HepG2 (cell line): Measurements from ENCODE around the gene SEC16A. TPM values are rescaled to one million over a fixed set of nuclear protein-coding genes. Genes with fewer than 3 reads are reported as not detected.

Experiments used
- ELF1 ChIP-seq: sonication (generic); formaldehyde crosslinking; IDR thresholded peaks from 2 replicates; pipeline ENCODE4 v1.4.0; 2020; ENCODE audit warnings: missing genetic modification reagents
- ETV5 ChIP-seq: IDR thresholded peaks from 2 replicates; pipeline ENCODE4 v1.6.1; 2018; ENCODE audit warnings: missing biosample characterization, missing genetic modification reagents, inconsistent platforms, borderline replicate concordance
- JUND ChIP-seq: sonication (generic); formaldehyde crosslinking; IDR thresholded peaks from 2 replicates; pipeline ENCODE4 v1.8.0; 2022; ENCODE audit warnings: mild to moderate bottlenecking, missing genetic modification reagents
- KDM3A ChIP-seq: IDR thresholded peaks from 2 replicates; pipeline ENCODE4 v1.6.1; 2018; ENCODE audit warnings: low read depth, missing compliant biosample characterization
- MXI1 ChIP-seq: IDR thresholded peaks from 3 replicates; pipeline ENCODE4 v1.6.1; 2012; ENCODE audit warnings: low read depth, low read length, inconsistent platforms, borderline replicate concordance
- NFKBIZ ChIP-seq: IDR thresholded peaks from 2 replicates; pipeline ENCODE4 v1.6.1; 2018; ENCODE audit warnings: missing genetic modification reagents, missing compliant biosample characterization
- RCOR2 ChIP-seq: IDR thresholded peaks from 2 replicates; pipeline ENCODE4 v1.6.1; 2016; ENCODE audit warnings: missing biosample characterization, missing genetic modification reagents
- SOX6 ChIP-seq, 2 experiments: fragments of 450-650 bp in 1 of 2; sonication (generic) in 1 of 2; formaldehyde crosslinking in 1 of 2; IDR thresholded peaks; 2 replicates each; pipeline versions ENCODE4 v1.4.0 to v1.6.1; 2017 to 2020; ENCODE audit warnings: antibody characterized with exemption in 1 of 2, mild to moderate bottlenecking in 1 of 2, missing genetic modification reagents in 1 of 2
- SP4 ChIP-seq: sonication (generic); formaldehyde crosslinking; IDR thresholded peaks from 2 replicates; pipeline ENCODE4 v1.8.1; 2023; ENCODE audit warnings: mild to moderate bottlenecking, missing genetic modification reagents
- ZBTB21 ChIP-seq: sonication (generic); formaldehyde crosslinking; IDR thresholded peaks from 2 replicates; pipeline ENCODE4 v1.4.0; 2020; ENCODE audit warnings: missing genetic modification reagents
- ZBTB37 ChIP-seq: sonication (generic); formaldehyde crosslinking; IDR thresholded peaks from 2 replicates; pipeline ENCODE4 v1.4.0; 2020; ENCODE audit warnings: mild to moderate bottlenecking, missing genetic modification reagents
- ZBTB42 ChIP-seq: sonication (generic); formaldehyde crosslinking; IDR thresholded peaks from 2 replicates; pipeline ENCODE4 v1.5.0; 2020; ENCODE audit warnings: mild to moderate bottlenecking, missing genetic modification reagents
- ZIK1 ChIP-seq: sonication (generic); formaldehyde crosslinking; IDR thresholded peaks from 2 replicates; pipeline ENCODE4 v1.5.0; 2020; ENCODE audit warnings: mild to moderate bottlenecking, low read depth, missing genetic modification reagents, borderline replicate concordance
- polyA plus RNA-seq, 8 experiments: library from polyadenylated mRNA; depleted of rRNA in 3 of 8; stranded (reverse) in 7 of 8; unstranded in 1 of 8; fragments of >200 nt; fragmentation: Illumina TruSeq in 4 of 8; extraction: Trizol in 4 of 8; gene quantifications; 2 replicates each; pipeline versions ENCODE4 v1.2.1 to v1.2.3, GENCODE V29; 2011 to 2016; ENCODE audit warnings: low read depth in 4 of 8, missing spikeins in 1 of 8, mixed read lengths in 1 of 8; ENCODE audit not compliant: insufficient read depth in 1 of 8
- total RNA-seq, 5 experiments: library from RNA; depleted of rRNA; stranded (reverse); fragments of >200 nt; fragmentation: Illumina TruSeq; extraction: Trizol; gene quantifications; 2 replicates each; pipeline ENCODE4 v1.2.3, GENCODE V29; 2016; ENCODE audit warnings: low read depth in 1 of 5
- TF ChIP-seq, protein P1 (sequence below): sonication (generic); formaldehyde crosslinking; IDR thresholded peaks from 2 replicates; pipeline ENCODE4 v1.9.0; 2021; ENCODE audit warnings: missing genetic modification reagents, mild to moderate bottlenecking, borderline replicate concordance
- TF ChIP-seq, protein P2 (sequence below): sonication (generic); formaldehyde crosslinking; IDR thresholded peaks from 2 replicates; pipeline ENCODE4 v1.8.0; 2022; ENCODE audit warnings: low read depth, missing genetic modification reagents
- TF ChIP-seq, protein P3 (sequence below): sonication (generic); formaldehyde crosslinking; IDR thresholded peaks from 2 replicates; pipeline ENCODE4 v1.4.0; 2020; ENCODE audit warnings: missing genetic modification reagents
- TF ChIP-seq, protein P4 (sequence below): sonication (generic); formaldehyde crosslinking; IDR thresholded peaks from 2 replicates; pipeline ENCODE4 v1.4.0; 2020; ENCODE audit warnings: missing genetic modification reagents
- TF ChIP-seq, protein P5 (sequence below): sonication (generic); formaldehyde crosslinking; conservative IDR thresholded peaks from 2 replicates; pipeline ENCODE4 v1.8.1; 2023; ENCODE audit warnings: missing genetic modification reagents

The SEC16A gene
- total and polyA plus RNA-seq, 2 of the 13 experiments (the other 11 are each of a cell fraction or from before 2014, with no cell fraction given): 15.9 to 18.9 TPM

DNA sequence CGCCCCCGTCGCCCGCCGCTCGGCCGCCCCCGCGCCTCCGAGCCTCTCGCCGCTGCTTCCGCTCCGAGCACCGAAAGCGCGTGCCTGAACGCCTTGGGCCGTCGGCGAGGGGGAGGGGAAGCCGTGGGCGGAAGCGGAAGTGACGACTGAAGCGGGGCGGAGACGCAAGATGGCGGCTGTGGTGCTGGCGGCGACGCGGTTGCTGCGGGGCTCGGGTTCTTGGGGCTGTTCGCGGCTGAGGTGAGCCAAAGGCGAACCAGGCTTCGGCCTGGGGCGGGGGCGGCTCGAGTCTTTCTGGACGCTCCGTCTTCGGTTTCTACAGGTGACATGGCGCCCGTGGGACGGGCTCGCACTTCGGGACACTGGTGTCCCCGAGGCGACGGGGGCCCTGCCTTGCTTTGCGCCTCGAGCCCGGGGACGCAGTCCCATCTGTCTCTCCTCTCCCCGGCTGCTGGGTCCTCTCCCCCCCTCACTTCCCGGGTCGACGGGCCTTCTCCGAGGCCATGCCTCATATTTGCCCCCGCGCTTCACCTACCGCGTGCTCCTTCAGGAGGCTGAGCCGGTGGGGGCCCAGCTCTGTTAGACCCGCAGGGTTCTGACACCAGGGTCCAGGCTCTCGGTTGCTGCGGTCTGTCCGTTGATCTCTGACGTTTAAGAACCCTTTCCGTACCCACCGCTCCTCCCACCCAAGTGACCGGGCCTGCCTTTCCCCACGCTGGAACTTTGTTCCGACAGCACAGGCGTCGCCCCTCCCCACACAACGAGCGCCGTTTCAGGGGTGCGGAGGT, 72.1 kb downstream of the SEC16A start, which contains the start of the genes ENTR1 and PMPCA (continued):
- TF ChIP-seq MXI1 (peak; percentile 87; the same call in 1 of the 3 replicates), ZIK1 (CRISPR knock-in tag) (peak; percentile 90; the same call in 1 of the 2 replicates), ETV5 (CRISPR knock-in tag) (peak; percentile 95), RCOR2 (no peak), NFKBIZ (peak; percentile 57; the same call in 1 of the 2 replicates), SOX6 (IDR thresholded peaks at IDR 0.05) (no peak), SOX6 (CRISPR knock-in tag; IDR thresholded peaks at IDR 0.05) (peak; percentile 39), ZBTB37 (no peak), KDM3A (peak; percentile 75; the same call in 1 of the 2 replicates), ELF1 (CRISPR knock-in tag) (peak; percentile 90), JUND (CRISPR knock-in tag) (no peak), ZBTB42 (CRISPR knock-in tag) (peak; percentile 55; the same call in 1 of the 2 replicates), ZBTB21 (peak; percentile 30; the same call in 1 of the 2 replicates), SP4 (CRISPR knock-in tag) (peak; percentile 78)
- TF ChIP-seq, protein P1, sequence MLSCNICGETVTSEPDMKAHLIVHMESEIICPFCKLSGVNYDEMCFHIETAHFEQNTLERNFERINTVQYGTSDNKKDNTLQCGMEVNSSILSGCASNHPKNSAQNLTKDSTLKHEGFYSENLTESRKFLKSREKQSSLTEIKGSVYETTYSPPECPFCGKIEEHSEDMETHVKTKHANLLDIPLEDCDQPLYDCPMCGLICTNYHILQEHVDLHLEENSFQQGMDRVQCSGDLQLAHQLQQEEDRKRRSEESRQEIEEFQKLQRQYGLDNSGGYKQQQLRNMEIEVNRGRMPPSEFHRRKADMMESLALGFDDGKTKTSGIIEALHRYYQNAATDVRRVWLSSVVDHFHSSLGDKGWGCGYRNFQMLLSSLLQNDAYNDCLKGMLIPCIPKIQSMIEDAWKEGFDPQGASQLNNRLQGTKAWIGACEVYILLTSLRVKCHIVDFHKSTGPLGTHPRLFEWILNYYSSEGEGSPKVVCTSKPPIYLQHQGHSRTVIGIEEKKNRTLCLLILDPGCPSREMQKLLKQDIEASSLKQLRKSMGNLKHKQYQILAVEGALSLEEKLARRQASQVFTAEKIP: no peak
- TF ChIP-seq, protein P2, sequence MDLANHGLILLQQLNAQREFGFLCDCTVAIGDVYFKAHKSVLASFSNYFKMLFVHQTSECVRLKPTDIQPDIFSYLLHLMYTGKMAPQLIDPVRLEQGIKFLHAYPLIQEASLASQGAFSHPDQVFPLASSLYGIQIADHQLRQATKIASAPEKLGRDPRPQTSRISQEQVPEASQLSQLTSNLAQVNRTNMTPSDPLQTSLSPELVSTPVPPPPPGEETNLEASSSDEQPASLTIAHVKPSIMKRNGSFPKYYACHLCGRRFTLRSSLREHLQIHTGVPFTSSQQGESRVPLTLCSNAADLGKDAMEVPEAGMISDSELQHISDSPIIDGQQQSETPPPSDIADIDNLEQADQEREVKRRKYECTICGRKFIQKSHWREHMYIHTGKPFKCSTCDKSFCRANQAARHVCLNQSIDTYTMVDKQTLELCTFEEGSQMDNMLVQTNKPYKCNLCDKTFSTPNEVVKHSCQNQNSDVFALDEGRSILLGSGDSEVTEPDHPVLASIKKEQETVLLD (CRISPR knock-in tag): peak; percentile 95
- TF ChIP-seq, protein P3, sequence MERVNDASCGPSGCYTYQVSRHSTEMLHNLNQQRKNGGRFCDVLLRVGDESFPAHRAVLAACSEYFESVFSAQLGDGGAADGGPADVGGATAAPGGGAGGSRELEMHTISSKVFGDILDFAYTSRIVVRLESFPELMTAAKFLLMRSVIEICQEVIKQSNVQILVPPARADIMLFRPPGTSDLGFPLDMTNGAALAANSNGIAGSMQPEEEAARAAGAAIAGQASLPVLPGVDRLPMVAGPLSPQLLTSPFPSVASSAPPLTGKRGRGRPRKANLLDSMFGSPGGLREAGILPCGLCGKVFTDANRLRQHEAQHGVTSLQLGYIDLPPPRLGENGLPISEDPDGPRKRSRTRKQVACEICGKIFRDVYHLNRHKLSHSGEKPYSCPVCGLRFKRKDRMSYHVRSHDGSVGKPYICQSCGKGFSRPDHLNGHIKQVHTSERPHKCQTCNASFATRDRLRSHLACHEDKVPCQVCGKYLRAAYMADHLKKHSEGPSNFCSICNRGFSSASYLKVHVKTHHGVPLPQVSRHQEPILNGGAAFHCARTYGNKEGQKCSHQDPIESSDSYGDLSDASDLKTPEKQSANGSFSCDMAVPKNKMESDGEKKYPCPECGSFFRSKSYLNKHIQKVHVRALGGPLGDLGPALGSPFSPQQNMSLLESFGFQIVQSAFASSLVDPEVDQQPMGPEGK (CRISPR knock-in tag): peak; percentile 75
- TF ChIP-seq, protein P4, sequence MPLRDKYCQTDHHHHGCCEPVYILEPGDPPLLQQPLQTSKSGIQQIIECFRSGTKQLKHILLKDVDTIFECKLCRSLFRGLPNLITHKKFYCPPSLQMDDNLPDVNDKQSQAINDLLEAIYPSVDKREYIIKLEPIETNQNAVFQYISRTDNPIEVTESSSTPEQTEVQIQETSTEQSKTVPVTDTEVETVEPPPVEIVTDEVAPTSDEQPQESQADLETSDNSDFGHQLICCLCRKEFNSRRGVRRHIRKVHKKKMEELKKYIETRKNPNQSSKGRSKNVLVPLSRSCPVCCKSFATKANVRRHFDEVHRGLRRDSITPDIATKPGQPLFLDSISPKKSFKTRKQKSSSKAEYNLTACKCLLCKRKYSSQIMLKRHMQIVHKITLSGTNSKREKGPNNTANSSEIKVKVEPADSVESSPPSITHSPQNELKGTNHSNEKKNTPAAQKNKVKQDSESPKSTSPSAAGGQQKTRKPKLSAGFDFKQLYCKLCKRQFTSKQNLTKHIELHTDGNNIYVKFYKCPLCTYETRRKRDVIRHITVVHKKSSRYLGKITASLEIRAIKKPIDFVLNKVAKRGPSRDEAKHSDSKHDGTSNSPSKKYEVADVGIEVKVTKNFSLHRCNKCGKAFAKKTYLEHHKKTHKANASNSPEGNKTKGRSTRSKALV (CRISPR knock-in tag): no peak
- TF ChIP-seq, protein P5, sequence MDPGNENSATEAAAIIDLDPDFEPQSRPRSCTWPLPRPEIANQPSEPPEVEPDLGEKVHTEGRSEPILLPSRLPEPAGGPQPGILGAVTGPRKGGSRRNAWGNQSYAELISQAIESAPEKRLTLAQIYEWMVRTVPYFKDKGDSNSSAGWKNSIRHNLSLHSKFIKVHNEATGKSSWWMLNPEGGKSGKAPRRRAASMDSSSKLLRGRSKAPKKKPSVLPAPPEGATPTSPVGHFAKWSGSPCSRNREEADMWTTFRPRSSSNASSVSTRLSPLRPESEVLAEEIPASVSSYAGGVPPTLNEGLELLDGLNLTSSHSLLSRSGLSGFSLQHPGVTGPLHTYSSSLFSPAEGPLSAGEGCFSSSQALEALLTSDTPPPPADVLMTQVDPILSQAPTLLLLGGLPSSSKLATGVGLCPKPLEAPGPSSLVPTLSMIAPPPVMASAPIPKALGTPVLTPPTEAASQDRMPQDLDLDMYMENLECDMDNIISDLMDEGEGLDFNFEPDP (CRISPR knock-in tag): no peak
